Measurements from ENCODE around the gene PPP1R9B.

GRCh38 chr17:50111673-50112655 lies 38.5 kb downstream of the PPP1R9B start:
- TF ChIP-seq CTCF (IDR thresholded peaks at IDR 0.05) (no peak), EZH2 (IDR thresholded peaks at IDR 0.05; ENCODE audit: borderline replicate concordance, insufficient read depth, low read depth, low read length, poor library complexity, severe bottlenecking) (no peak)
